ENCODE data around the gene KLF13.

The KLF13 gene

DNA sequence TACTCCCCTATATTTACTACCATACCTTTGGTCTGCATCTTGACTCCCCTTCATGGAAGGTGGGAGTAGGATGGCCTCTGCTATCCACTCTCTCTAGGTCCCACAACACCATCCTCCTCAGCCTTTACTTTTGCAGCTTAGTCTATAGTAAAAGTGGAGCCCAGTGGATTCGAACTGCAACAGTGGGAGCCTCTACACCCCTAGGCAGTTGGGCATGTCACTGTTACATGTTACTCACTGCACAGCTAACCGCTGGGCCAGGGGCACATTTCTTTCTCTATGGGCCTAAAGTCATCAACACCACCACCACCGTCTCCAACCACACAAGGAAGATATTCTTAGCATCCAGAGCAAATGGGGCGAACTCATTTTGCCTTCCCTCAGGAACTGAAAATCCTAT, 62.9 kb downstream of the KLF13 start:
- no peak for DNase-seq

DNA sequence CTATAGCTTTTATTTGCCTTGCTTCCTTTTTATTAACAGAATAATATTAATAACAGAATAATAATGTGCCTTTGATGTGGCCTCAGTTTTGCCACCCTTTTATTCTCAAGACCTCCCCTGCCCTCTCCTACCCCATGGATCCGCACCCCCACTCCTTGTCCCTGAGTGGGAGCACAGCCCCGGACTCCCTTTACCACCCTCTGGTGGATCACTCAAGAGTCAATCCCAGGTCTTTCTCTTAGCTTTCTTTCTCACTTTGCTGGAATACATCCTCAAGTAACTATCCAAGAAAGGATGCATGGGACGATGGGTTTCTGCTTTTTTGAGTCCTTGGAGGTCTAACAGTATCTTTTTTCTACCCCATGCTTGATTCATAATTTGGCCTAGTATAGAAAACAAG, 63.4 kb downstream of the KLF13 start:
- DNase-seq, result no peak

DNA sequence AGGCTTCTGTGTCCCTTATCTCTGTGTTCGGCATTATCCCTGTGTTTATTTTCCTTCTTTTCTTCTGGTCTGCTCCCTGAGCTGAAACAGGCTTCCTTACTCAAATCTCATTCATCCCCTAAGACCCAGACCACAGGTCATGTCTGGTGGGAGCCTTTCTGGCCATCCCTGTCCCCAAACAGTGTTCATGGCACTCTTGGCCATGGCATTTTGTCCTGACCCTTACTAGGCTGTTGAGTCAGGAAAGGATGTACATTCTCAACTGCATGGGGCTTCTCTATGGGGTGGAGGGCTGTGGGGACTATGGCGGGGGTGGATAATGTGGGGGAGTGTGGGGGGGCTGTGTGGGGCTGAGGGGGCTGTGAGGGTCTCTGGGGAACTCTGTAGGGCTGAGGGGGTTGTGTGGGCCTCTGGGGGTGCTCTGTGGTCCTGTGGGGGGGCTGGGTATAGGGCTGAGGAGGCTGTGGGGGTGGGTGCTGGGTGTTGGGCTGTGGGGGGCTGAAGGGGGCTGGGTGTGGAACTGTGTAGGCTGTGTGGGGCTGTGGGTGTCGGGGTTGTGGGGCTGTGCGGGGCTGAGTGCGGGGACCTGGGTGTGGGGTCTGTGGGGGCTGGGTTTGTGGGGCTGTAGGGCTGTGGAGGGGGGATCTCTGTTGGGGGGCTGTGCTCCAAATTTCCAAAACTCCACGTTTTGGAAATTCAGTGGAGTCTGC, 64.3 kb downstream of the KLF13 start:
- DNase-seq, result no peak

DNA sequence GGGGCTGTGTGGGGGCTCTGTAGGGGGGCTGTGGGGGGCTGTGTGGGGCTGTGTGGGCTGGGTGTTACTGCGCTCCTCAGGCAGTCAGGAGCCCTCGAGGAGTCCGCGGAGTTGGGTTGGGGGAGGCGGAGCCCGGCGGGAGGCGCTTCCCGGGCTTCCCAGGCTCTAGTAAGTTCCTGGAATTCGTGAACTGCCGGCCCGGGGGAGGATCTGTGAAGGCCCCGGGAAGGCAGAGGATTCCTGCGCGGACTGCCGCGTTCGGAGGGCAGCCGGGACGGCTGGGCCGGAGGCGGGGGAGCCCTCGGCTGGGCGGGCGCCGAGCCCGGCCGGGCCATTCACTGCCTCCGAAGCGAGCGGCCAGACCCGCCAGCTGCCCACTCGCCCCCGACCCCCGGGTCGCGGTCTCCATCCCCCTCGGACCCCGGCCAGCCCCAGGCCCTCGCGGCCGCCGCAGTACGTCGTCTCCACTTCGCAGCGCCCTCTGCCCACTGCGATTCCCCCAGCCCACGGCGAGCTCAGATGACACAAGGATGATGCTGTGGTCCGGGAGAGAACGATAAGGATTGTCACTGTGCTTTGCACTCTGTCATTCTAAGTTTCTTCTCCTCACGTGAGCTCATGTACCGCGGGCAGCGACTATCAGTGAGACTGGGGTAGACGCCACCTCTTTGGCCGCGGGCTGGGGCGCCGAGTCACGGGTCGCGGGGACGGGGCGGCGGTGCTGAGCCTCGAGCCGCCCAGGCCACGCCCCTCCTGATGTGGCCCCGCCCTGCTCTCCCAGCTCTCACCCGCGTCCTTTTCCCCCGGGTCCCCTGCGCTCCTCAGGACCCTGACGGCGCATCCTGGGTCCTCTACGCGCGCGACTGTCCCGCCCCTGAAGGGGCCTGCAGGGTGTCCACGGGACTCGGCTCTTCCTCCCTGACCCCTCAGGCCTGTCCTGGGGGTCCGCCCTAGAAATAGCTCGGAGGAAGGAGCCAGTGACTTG, 65.3 kb downstream of the KLF13 start:
- peak; percentile 59 for DNase-seq

DNA sequence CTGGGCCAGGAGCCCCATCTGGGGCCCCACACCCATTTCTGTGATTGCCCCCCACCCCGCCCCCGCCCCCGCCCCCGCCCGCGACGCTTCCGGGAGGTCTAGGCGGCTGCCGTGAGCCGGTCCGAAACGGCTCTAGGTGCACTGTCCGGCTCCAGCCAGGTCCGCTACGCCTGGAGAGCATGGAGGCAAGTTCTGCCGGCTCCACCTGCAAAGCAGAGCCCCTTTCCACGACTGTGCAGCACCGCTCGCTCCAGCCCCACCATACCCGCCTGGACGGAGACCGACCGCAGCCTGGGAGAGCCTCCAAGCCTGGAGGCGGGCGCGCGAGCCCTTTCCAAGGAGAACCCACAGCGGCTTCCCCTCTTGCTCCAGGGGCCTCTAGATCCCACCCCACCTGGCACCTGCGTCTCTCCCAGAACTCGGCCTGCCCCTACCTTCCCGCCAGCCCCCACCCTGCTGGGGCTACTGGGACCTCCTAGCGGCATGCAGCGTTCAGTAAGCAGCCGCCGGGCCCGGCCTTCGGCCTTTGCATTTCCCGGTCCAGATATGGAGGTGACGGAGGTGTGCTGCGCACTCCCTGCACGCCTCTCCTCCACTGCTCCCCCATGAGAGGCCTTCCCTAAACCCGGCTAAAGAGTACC, 66.2 kb downstream of the KLF13 start:
- no peak for DNase-seq

DNA sequence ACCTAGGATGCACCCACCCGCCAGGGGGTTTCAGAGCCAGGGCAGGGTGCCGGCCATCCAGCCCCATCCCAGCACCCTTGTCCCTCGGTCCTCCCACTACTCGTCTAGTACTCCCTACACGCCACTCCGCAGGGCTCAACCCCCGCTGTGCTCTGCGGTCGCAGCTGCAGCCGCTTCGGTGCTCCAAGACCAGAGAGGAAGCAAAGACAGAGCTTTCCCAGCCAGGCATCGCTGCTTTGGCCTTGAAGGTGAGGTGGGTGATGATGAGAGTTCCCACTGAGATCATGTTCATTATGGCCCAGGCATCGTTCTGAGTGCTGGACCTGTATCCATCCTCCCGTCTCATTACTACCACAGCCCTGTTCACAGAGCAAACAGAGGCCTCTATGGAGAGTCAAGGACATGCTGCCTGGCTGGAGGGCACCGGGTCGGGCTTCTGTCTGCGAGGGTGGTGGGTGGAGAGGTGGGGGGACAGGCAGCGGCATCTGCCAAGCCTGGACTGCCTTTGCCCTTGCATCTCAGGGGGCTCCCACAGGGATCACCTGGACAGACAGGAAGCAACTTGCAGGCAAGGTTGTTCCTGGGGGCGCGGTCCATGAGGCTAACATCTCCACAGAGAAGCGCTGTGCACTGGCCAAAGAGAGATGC, 66.9 kb downstream of the KLF13 start:
- no peak for DNase-seq

DNA sequence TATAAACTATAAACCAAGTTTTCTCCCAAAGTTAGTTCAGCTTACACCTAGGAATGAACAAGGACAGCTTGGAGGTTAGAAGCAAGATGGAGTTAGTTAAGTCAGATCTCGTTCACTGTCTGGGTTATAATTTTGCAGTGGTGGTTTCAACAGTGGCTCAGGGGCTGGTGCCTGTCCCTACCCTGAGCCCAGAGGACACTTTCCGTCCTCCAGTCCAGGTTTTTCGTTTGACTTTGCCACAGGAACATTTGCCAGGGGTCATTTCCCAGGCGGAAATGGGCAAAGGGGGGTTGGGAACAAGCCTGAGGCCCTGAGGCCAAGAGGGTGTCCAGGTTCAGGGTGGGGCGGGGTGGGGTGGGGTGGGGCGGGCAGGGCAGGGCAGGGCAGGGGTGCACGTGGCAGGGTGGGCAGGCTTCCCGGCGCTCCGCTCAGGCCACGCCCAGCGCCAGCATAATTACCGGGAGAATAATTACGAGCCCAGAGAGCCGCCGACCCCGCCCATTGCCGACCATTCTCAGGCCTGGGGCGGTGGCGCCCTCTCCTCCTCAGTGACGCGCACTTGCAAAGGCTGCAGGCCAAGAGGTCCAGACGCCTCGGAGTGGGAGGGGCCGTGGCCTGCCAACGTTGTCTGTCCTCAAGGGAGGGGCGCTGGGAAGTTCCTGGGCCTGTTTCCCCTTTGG, 70.4 kb downstream of the KLF13 start:
- peak; percentile 88 for DNase-seq

DNA sequence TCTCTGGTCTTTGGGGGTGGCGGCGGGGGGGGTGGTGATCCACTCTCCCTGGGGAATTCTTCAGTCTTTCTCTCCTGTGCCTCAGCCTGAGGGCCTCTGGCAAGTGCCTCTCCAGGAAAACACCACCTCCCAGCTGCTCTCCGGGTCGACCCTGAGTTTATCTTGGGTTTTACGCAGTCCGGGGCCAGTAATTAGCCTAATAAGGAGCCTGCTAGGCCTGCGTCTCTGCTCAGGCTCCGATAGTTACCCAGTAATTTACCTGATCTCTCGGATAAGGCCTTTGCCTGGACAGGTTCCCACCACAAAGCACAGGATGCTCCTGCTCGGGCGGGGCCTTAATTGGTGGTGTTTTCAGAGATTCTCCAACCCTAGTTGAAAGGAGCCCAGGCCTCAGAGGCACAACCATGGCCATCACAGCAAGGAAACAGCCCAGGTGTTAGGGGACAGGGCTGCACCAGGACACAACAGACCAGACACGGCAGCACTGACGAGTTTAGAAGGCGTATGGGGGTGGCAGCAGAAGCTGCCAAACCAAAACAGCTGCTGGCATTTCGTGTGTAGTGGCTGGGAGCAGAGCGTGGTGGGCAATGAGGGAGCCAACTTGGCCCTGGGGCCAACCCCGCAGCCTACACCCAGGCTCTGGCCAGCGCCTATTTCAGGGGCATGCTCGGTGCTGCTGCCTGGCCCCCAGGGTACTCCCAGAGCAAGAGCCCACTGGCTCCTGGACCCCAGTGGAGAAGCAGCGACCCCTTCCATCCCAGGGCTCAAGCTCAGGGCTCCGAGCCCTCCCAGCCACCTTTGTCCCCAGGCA, 71.4 kb downstream of the KLF13 start:
- DNase-seq, result peak; percentile 52

DNA sequence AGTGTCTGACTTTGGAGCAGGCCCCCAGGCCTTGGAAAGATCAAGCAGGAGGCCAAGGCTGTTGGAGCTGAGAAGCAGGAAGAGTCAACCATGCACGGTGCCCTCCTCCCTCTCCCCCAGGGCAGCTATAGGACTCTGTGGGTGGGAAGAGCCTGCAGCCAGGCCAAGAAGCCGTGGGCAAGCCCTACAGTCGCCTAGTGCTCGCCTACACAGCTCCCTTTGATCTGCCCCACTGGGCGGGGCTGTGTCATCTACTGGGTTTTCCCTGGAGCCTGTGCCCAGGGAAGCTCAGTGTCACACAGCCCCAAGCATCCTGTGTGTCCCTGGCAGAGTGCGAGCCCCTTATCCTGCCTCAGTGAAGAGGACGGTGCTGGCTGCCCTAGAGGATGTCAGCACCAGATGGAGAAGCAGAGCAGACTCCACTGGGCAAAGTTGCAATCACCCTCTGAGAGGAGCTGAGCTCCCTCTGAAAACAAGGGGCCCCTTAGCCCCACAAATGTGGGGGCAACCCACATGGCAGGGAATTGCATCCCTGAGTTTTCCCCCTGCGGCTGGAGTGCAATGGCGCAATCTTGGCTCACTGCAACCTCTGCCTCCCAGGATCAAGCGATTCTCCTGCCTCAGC, 72.2 kb downstream of the KLF13 start:
- DNase-seq, result no peak

DNA sequence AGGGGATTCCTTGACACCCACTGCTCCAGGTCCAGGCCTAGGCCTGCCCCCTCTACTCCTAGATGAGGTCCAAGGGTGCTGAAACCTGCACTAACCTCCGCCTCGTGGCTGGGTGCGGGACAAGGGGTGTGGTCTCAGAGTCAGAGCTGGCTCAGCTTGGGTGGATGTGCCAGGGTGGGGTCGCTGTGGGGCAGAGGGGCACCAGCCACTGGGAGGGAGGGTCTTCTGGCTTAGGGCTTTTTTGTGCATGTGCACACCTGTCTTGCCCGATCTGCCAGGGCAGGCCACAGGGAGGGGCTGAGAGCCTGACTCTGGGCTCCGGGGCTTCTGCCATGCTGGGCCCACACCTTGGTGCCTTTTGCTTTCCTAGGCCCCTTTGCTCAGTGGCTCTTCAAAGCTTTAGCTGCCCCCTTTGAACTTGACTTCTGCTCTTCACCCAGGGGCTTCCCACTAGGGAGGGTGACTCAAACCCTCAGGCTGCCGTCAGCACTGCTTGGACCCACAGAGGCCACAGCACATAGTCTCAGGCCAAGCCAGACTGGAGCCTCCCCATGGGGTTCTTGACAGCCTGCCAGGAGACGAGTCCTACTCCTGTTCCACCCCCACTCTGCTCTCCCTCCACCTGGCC, 73.0 kb downstream of the KLF13 start:
- no peak for DNase-seq

DNA sequence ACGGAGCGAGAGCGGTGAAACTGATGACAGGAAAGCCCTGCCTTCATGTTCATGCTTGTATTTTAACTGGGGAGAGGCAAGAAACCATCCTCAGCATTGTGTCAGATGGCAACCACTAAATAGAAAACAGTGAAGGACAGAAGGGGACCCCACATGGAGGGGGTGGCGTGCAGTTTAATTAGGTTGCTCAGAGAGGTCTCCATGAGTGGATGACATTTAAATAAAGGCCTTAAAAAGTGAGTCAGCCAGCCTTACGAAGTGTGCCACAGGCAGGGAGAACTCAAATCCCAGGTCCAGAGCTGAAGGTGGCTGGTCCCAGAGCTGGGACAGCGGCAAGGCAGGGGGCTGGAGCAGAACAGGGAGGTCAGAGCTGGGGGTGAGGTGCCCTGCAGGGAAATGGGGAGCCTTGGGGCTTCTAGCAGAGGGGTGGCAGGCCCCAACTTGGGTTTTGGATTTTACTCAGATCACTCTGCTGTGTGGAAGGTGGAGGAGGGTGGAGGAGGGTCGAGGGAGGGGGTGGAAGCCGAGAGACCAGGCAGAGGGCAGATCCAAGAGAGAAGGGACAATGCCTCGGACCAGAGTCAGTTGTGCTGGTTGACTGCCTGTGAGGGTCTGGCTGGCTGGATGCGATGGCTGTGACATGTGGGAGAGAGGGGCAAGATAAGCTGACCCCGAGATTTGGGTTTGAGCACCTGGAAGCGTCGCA, 73.7 kb downstream of the KLF13 start:
- DNase-seq, result no peak

DNA sequence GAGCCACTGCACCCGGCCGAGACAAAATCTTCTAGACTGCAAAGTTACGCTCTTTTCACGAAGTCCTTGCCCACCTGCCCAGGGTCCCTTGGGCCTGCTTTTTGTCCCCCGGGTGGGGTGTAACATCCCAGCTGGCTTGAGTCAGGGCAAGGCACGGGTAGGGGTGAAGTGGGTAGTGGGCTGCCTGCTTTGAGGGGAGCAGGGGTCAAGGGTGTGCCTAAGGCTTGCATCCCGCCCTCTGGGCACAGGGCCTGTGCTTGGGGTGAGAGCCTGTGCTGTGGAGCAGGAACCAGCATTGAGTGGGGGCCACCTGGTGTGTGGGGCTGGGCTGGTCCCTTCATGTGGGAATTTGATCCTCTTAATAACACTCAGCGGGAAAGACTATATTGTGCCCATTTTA, 74.6 kb downstream of the KLF13 start:
- DNase-seq, result no peak

DNA sequence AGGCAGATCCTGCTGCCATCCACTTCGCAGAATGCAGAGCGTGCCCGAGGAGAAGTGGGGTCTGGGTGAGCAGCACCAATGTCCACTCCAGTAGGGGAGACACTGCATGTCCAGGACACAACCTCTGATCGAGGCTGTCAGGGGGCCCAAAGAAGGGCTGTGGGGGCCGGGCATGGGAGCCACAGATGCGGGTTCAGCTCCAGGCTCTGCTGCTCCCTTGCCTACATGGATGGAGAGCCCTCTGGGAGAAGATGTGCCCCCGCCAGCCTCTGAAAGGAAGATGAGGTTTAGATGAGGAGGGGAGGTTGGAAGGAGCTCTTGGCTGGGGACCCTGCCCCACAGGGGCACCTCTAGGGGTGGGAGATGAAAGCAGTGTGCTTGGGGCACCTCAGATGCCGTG, 75.4 kb downstream of the KLF13 start:
- DNase-seq, result no peak

DNA sequence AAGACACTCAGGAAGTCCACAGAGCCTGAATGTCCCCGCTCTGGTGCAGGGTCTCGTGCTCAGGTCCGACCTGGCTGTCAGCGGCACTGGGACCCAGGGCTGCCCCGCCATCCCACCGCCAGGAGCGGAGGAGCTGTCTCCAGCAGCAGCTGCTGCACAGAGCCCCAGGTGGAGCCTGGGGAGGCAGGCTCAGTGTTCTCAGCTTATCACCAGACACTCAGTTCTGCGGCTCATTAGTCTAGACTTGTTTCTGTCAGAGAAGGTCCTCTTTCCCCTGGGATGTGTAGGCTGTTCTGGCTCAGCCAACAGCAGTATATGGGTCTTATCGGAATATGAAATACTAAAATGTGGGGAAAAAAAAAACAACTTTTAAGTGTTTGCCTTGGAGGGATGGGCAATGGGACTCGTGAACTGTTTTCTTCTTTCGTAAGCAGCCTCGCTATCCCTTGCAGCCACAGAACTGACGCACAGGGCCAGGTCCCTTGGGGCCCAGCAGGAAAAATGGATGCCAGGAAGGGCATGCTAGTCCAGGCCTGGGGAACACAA, 75.9 kb downstream of the KLF13 start:
- peak; percentile 62 for DNase-seq

DNA sequence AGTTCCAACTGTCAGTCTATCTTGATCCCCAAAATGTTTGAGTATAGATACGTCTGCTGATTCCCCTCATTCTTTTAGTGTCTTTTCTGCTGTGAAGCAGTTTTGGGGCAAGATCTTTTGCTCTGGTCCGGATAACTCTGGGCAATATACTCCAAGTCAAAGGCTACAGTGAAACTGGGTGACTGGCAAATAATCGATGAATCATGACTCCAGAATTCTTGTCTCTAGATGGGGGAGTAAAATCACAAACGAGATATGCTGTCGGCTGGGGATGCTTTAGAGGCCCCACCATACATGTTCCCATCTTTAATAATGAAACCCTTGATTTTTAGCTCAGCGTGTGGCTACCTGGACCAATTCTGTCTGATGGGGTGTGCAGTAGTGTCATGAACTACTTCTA, 76.5 kb downstream of the KLF13 start:
- DNase-seq, result no peak

DNA sequence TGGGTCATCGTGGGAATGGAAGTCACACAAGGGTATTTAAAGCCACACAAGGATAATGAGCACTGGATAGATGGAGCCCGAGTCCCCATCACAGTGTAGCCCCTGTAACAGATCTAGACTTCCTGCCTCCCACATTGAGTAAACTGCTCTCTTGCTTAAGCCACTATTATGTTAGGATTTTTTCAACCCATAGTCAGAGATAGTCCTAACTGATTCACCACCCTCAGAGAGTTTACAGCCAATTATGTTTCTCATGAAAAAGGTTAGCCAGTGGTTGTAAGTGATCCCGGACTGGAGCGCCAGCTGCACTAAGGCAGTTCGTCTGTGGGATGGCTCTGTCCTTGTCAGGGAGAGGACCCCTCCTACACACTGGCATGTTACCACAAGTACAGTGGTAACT, 77.0 kb downstream of the KLF13 start:
- DNase-seq, result no peak

DNA sequence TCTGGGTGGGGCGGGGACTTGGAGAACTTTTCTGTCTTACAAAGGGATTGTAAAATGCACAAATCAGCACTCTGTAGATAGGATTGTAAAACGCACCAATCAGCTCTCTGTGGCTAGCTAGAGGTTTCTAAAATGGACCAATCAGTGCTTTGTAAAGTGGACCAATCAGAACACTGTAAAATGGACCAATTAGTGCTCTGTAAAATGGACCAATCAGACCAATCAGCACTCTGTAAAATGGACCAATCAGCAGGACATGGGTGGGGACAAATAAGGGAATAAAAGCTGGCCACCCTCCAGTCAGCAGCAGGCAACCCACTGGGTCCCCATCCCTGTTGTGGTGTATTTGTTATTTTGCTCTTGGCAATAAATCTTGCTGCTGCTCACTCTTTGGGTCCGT, 77.7 kb downstream of the KLF13 start:
- no peak for DNase-seq

DNA sequence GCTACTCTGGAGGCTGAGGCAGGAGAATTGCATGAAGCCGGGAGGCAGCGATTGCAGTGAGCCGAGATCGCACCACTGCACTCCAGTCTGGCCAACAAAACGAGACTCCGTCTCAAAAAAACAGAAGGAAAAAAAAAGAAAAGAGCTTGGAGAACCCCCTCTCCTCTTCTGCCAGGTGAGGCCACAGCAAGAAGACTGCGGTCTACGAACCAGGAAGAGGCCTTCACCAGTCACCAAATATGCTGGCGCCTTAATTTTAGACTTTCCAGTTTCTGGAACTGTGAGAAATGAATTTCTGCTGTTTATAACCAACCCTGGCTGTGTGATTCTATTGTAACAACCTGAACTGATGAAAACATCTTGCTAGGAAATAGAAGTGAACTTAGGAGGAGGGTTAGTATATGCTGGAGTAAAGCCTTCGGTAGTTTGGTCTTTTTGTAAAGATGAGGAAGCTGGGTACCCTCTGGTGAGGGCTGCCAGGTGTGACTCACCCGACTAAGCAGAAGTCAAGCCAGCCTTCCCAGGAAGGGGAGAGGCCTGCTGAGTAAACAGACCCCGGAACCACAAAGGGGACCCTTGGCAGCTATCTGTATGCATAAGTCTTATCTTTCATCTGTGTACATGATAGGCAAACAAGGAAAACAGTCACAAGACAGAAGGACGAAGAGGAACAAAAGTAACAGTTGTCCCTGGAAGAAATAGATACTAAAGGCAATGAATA, 78.7 kb downstream of the KLF13 start:
- no peak for DNase-seq

DNA sequence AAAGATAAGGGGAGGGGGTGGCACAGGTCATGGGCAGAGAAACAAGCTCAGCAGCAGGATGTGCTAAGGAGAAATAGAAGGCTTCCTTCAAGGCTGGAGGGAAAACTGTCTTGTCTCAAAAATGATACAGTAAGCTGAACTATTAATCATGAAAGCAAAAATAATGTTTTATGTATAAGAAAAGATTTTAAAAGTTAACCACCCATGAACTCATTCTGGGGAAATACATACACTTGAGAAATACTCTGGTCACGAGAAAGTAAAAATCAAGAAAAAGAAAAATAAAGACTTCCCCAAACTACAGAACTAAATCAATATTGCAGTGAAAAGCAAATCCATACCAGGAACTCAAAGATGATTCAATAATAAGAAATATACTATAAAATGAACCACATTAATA, 80.7 kb downstream of the KLF13 start:
- DNase-seq, result no peak
